PC-3 (cell line): ENCODE data around the gene MRLN.

Source experiments
- CTCF ChIP-seq: fragments of 300-600 bp; sonication (generic); conservative IDR thresholded peaks from 2 replicates; pipeline ENCODE4 v1.5.1; 2017; ENCODE audit warnings: antibody characterized with exemption, low read depth, mild to moderate bottlenecking, low read length
- EZH2 ChIP-seq: fragments of 300-600 bp; sonication (generic); IDR thresholded peaks from one replicate; pipeline ENCODE4 v1.6.1; 2017; ENCODE audit warnings: antibody characterized with exemption, mild to moderate bottlenecking, low read length; ENCODE audit not compliant: unreplicated experiment
- EZH2phosphoT487 ChIP-seq: fragments of 300-600 bp; sonication (generic); IDR thresholded peaks from 2 replicates; pipeline ENCODE4 v1.6.1; 2018; ENCODE audit warnings: mild to moderate bottlenecking, antibody characterized with exemption, low read length, borderline replicate concordance

DNA sequence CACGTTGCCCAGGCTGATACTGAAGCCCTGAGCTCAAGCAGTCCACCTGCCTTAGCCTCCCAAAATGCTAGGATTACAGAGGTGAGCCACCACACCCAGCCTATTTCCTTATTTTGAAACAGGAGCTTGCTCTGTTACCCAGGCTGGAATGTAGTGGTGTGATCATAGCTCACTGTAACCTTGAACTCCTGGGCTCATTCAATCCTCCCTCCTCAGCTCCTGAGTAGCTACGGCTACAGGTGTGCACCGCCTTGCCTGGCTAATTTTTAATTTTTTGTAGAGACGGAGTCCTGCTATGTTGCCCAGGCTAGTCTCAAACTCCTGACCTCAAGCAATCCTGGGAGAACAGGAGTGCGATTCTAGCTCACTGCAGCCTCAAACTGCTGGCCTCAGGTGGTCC is 11.7 kb downstream of the MRLN start:
- no peak for TF ChIP-seq CTCF
- no peak for TF ChIP-seq EZH2phosphoT487
- TF ChIP-seq EZH2 = no peak
